ENCODE results near the gene ZFYVE9.
"Not testable (repeated sequence)": the region's sequence is repeated elsewhere in the genome, so short reads cannot be mapped to it uniquely, and the experiment has no call there.

Gene ZFYVE9

GRCh38 chr1:52359676-52360594 is 218.0 kb downstream of the ZFYVE9 start:
- Histone ChIP-seq H3K9me3 (ENCODE audit: control insufficient read depth, insufficient read depth, low read depth, low read length) (no peaks in the 10 kb centered on the region), H3K27me3 (ENCODE audit: control insufficient read depth, insufficient read depth, low read length) (no peaks in the 10 kb centered on the region), H3K9ac (ENCODE audit: low read length) (no peak overlapping the region), H3K27ac (ENCODE audit: low read depth, low read length) (no peak overlapping the region), H3K4me1 (ENCODE audit: control insufficient read depth, insufficient read depth, low read length) (peaks cover 5% of the 10 kb centered on the region), H3K4me3 (ENCODE audit: low read depth, low read length) (no peak overlapping the region), H3K36me3 (ENCODE audit: control insufficient read depth, insufficient read depth, low read length) (peaks cover 84% of the 10 kb centered on the region)

GRCh38 chr1:52360595-52360968 is 218.7 kb downstream of the ZFYVE9 start:
- Histone ChIP-seq H3K27ac (ENCODE audit: low read depth, low read length) (no peak overlapping the region), H3K4me3 (ENCODE audit: low read depth, low read length) (no peak overlapping the region), H3K4me1 (ENCODE audit: control insufficient read depth, insufficient read depth, low read length) (peaks cover 8% of the 10 kb centered on the region), H3K36me3 (ENCODE audit: control insufficient read depth, insufficient read depth, low read length) (peaks cover 77% of the 10 kb centered on the region), H3K9ac (ENCODE audit: low read length) (no peak overlapping the region), H3K27me3 (ENCODE audit: control insufficient read depth, insufficient read depth, low read length) (no peaks in the 10 kb centered on the region), H3K9me3 (ENCODE audit: control insufficient read depth, insufficient read depth, low read depth, low read length) (no peaks in the 10 kb centered on the region)

GRCh38 chr1:52364235-52364839 is 222.4 kb downstream of the ZFYVE9 start:
- H3K4me1 ChIP-seq (ENCODE audit: control insufficient read depth, insufficient read depth, low read length): peaks cover 8% of the 10 kb centered on the region
- H3K9me3 ChIP-seq (ENCODE audit: control insufficient read depth, insufficient read depth, low read depth, low read length): no peaks in the 10 kb centered on the region
- H3K36me3 ChIP-seq (ENCODE audit: control insufficient read depth, insufficient read depth, low read length): peaks cover 40% of the 10 kb centered on the region
- H3K27ac ChIP-seq (ENCODE audit: low read depth, low read length): no peak overlapping the region
- H3K27me3 ChIP-seq (ENCODE audit: control insufficient read depth, insufficient read depth, low read length): no peaks in the 10 kb centered on the region
- H3K4me3 ChIP-seq (ENCODE audit: low read depth, low read length): peak overlapping the region; percentile 93; the same call in 1 of the 2 replicates
- no peak overlapping the region for H3K9ac ChIP-seq (ENCODE audit: low read length)

GRCh38 chr1:52365071-52365745 is 223.3 kb downstream of the ZFYVE9 start:
- H3K9me3 ChIP-seq (ENCODE audit: control insufficient read depth, insufficient read depth, low read depth, low read length): no peaks in the 10 kb centered on the region
- no peaks in the 10 kb centered on the region for H3K27me3 ChIP-seq (ENCODE audit: control insufficient read depth, insufficient read depth, low read length)
- peaks cover 31% of the 10 kb centered on the region for H3K36me3 ChIP-seq (ENCODE audit: control insufficient read depth, insufficient read depth, low read length)
- peak overlapping the region; percentile 81 for H3K9ac ChIP-seq (ENCODE audit: low read length)
- H3K4me1 ChIP-seq (ENCODE audit: control insufficient read depth, insufficient read depth, low read length): peaks cover 8% of the 10 kb centered on the region
- peak overlapping the region; percentile 84; the same call in 1 of the 2 replicates for H3K27ac ChIP-seq (ENCODE audit: low read depth, low read length)
- H3K4me3 ChIP-seq (ENCODE audit: low read depth, low read length): peak overlapping the region; percentile 93

- H3K36me3 ChIP-seq (ENCODE audit: control insufficient read depth, insufficient read depth, low read length): peaks cover 24% of the 10 kb centered on the region
- peak within 1 kb of the TSS; percentile 93 for H3K4me3 ChIP-seq (ENCODE audit: low read depth, low read length)
- peaks cover 8% of the 10 kb centered on the region for H3K4me1 ChIP-seq (ENCODE audit: control insufficient read depth, insufficient read depth, low read length)
- no peaks in the 10 kb centered on the region for H3K27me3 ChIP-seq (ENCODE audit: control insufficient read depth, insufficient read depth, low read length)
- no peaks in the 10 kb centered on the region for H3K9me3 ChIP-seq (ENCODE audit: control insufficient read depth, insufficient read depth, low read depth, low read length)
- H3K27ac ChIP-seq (ENCODE audit: low read depth, low read length): peak within 1 kb of the TSS; percentile 84; the same call in 1 of the 2 replicates
- H3K9ac ChIP-seq (ENCODE audit: low read length): peak within 1 kb of the TSS; percentile 81
These were observed 224.0 kb downstream of the ZFYVE9 start, which contains the start of gene CC2D1B for GRCh38 chr1:52365746-52366516. TSS of gene CC2D1B (minus strand) at chr1:52366205. CDS start at chr1:52364620, 1,585 bp downstream.

- H3K4me3 ChIP-seq (ENCODE audit: low read depth, low read length): peak overlapping the region; percentile 93
- H3K27me3 ChIP-seq (ENCODE audit: control insufficient read depth, insufficient read depth, low read length): no peaks in the 10 kb centered on the region
- peaks cover 8% of the 10 kb centered on the region for H3K4me1 ChIP-seq (ENCODE audit: control insufficient read depth, insufficient read depth, low read length)
- no peak overlapping the region for H3K27ac ChIP-seq (ENCODE audit: low read depth, low read length)
- H3K9me3 ChIP-seq (ENCODE audit: control insufficient read depth, insufficient read depth, low read depth, low read length): no peaks in the 10 kb centered on the region
- peaks cover 18% of the 10 kb centered on the region for H3K36me3 ChIP-seq (ENCODE audit: control insufficient read depth, insufficient read depth, low read length)
- no peak overlapping the region for H3K9ac ChIP-seq (ENCODE audit: low read length)
These were observed 224.6 kb downstream of the ZFYVE9 start for GRCh38 chr1:52366517-52366827.

GRCh38 chr1:52367272-52367671 is 225.4 kb downstream of the ZFYVE9 start:
- no peaks in the 10 kb centered on the region for H3K9me3 ChIP-seq (ENCODE audit: control insufficient read depth, insufficient read depth, low read depth, low read length)
- peaks cover 8% of the 10 kb centered on the region for H3K4me1 ChIP-seq (ENCODE audit: control insufficient read depth, insufficient read depth, low read length)
- H3K9ac ChIP-seq (ENCODE audit: low read length): no peak overlapping the region
- H3K4me3 ChIP-seq (ENCODE audit: low read depth, low read length): no peak overlapping the region
- H3K27me3 ChIP-seq (ENCODE audit: control insufficient read depth, insufficient read depth, low read length): no peaks in the 10 kb centered on the region
- H3K27ac ChIP-seq (ENCODE audit: low read depth, low read length): no peak overlapping the region
- H3K36me3 ChIP-seq (ENCODE audit: control insufficient read depth, insufficient read depth, low read length): peaks cover 11% of the 10 kb centered on the region

GRCh38 chr1:52368383-52369172 is 226.7 kb downstream of the ZFYVE9 start:
- H3K9me3 ChIP-seq (ENCODE audit: control insufficient read depth, insufficient read depth, low read depth, low read length): no peaks in the 10 kb centered on the region
- H3K27me3 ChIP-seq (ENCODE audit: control insufficient read depth, insufficient read depth, low read length): no peaks in the 10 kb centered on the region
- H3K9ac ChIP-seq (ENCODE audit: low read length): peak overlapping the region; percentile 52
- H3K4me1 ChIP-seq (ENCODE audit: control insufficient read depth, insufficient read depth, low read length): peaks cover 8% of the 10 kb centered on the region
- H3K27ac ChIP-seq (ENCODE audit: low read depth, low read length): no peak overlapping the region
- peak overlapping the region; percentile 68 for H3K4me3 ChIP-seq (ENCODE audit: low read depth, low read length)
- H3K36me3 ChIP-seq (ENCODE audit: control insufficient read depth, insufficient read depth, low read length): peaks cover 18% of the 10 kb centered on the region

- H3K4me1 ChIP-seq (ENCODE audit: control insufficient read depth, insufficient read depth, low read length); H3K9ac ChIP-seq (ENCODE audit: low read length); H3K27me3 ChIP-seq (ENCODE audit: control insufficient read depth, insufficient read depth, low read length); H3K4me3 ChIP-seq (ENCODE audit: low read depth, low read length); H3K9me3 ChIP-seq (ENCODE audit: control insufficient read depth, insufficient read depth, low read depth, low read length); H3K27ac ChIP-seq (ENCODE audit: low read depth, low read length): not testable (repeated sequence)
- H3K36me3 ChIP-seq (ENCODE audit: control insufficient read depth, insufficient read depth, low read length): peaks cover 27% of the 10 kb centered on the region
These were observed 228.0 kb downstream of the ZFYVE9 start for GRCh38 chr1:52369851-52370250.

- Histone ChIP-seq H3K27ac (ENCODE audit: low read depth, low read length) (no peak overlapping the region), H3K9ac (ENCODE audit: low read length) (no peak overlapping the region), H3K4me1 (ENCODE audit: control insufficient read depth, insufficient read depth, low read length) (no peaks in the 10 kb centered on the region), H3K36me3 (ENCODE audit: control insufficient read depth, insufficient read depth, low read length) (peaks cover 95% of the 10 kb centered on the region), H3K9me3 (ENCODE audit: control insufficient read depth, insufficient read depth, low read depth, low read length) (no peaks in the 10 kb centered on the region), H3K4me3 (ENCODE audit: low read depth, low read length) (no peak overlapping the region), H3K27me3 (ENCODE audit: control insufficient read depth, insufficient read depth, low read length) (no peaks in the 10 kb centered on the region)
These were observed 243.5 kb downstream of the ZFYVE9 start for GRCh38 chr1:52385376-52385775.

All from HUES6 (cell line).